Stimulated activated CD8-positive, alpha-beta memory T cell treated with anti-CD3 and anti-CD28 coated beads, Interleukin-7, amount 100 ng/mL, for 4 hours (primary cell): ENCODE data around the gene FBXL17.

ENCODE experiments used
- DNase-seq, 2 donors: peaks; one replicate each; pipeline ENCODE4 v3.0.0-alpha.2; 2020; ENCODE audit warnings: low read depth in 2 of 2

Gene FBXL17

DNA sequence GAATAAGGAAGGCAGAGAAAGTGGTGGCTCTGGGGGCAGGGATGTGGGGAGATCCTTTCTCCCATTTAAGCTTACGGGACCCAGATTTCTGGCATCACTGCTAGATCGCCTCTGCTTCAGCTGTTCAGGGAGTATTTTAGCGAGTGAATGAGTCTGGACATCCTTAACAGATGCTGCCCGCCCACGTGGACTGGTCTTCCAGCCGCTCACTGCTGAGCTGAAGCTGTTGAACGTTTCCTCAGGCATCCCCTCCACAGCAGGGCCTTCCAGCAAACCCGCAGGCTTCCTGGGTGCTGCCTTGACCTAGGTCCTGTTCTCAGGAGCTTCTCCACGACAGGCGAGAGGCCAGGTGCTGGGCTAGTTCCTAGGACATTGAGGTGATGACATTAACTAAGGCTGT is 566.8 kb downstream of the FBXL17 start:
- DNase-seq, result no peak

- DNase-seq, result no peak
Observed at GRCh38 chr5:107814183-107814827, 567.6 kb downstream of the FBXL17 start.

- DNase-seq, result no peak
Observed at GRCh38 chr5:107813559-107813958, 568.3 kb downstream of the FBXL17 start.

DNA sequence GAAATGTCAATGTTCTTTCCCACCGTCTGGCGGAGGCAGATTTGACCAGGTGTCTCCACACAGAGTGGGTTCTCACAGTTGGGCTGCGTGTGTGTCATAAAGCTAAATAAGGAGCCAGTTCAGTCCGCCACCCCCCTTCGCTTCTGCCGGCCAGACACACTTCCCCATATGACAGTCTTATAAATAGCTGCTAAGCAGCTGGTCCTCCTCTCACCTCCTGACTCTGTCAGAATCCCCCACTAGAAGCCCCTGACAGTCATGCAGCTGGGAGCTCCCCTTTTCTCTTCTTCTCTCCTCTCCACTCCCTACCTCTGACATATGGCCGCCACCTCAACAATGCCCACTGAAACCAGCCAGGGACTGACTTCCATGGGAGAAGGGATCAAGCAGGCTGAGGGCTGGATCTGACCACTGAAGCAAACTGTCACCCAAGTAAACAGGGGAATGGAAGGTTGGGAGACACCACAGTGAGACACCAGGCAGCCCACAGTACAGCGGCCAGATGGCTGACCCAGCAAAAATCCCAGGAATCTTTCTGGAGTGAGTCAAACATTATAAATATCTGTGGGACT is 569.2 kb downstream of the FBXL17 start:
- no peak for DNase-seq

- no peak for DNase-seq
Observed at GRCh38 chr5:107809201-107810034, 572.5 kb downstream of the FBXL17 start.
